T-cell (primary cell): Measurements from ENCODE around the gene CCL15. TPM values are rescaled to one million over a fixed set of nuclear protein-coding genes. Genes with fewer than 3 reads are reported as not detected.
"Not testable (repeated sequence)": the region's sequence is repeated elsewhere in the genome, so short reads cannot be mapped to it uniquely, and the experiment has no call there.

Source experiments
- ATAC-seq, 4 experiments: fragments of 200-7000 bp in 3 of 4; fragments of 150-1000 bp in 1 of 4; cut with Tn5 transposase; replicated peaks in 1 of 4; 1 replicate in 3 of 4; 2 replicates in 1 of 4; pipeline ENCODE4 v1.10.0; 2021; ENCODE audit warnings: moderate library complexity in 3 of 4, mild to moderate bottlenecking in 2 of 4, moderate number of reproducible peaks in 1 of 4
- CTCF ChIA-PET, 2 donors: fragments of 300-600 bp; sonication (Branson Sonifier 250); formaldehyde crosslinking; loops; one replicate each; lab custom pipeline; 2022; ENCODE audit warnings: antibody characterized with exemption in 2 of 2; lab: Charles Lee
- POLR2A ChIA-PET, 2 donors: fragments of 300-600 bp; sonication (Branson Sonifier 250); formaldehyde crosslinking; loops; one replicate each; lab custom pipeline; 2022; ENCODE audit warnings: antibody characterized with exemption in 2 of 2; lab: Charles Lee
- DNase-seq, 35 experiments: peaks; one replicate each; pipeline versions ENCODE4 v3.0.0 to v3.0.0-alpha.2; 2013 to 2023
- H3K27ac ChIP-seq: one replicate; pipeline ENCODE4 v1.5.1; 2013; ENCODE audit warnings: low read length
- H3K27me3 ChIP-seq, 2 experiments: replicated peaks in 1 of 2; 1 replicate in 1 of 2; 2 replicates in 1 of 2; pipeline versions ENCODE4 v1.6.1 to v1.7.0; 2013; ENCODE audit warnings: low read length in 1 of 2, mixed read lengths in 1 of 2; ENCODE audit not compliant: control insufficient read depth in 2 of 2, insufficient read depth in 2 of 2; ENCODE audit errors: extremely low read depth in 1 of 2
- H3K36me3 ChIP-seq, 2 donors: 1 replicate in 1 of 2; 2 replicates in 1 of 2; pipeline versions ENCODE4 v1.6.1 to v1.7.0; 2013; ENCODE audit warnings: low read length in 1 of 2; ENCODE audit not compliant: control insufficient read depth in 2 of 2, insufficient read depth in 1 of 2; ENCODE audit errors: extremely low read depth in 1 of 2
- H3K4me1 ChIP-seq, 2 experiments: 1 replicate in 1 of 2; 2 replicates in 1 of 2; pipeline versions ENCODE4 v1.6.1 to v1.7.0; 2013; ENCODE audit warnings: low read length in 2 of 2, mixed read lengths in 1 of 2; ENCODE audit not compliant: insufficient read depth in 2 of 2, control insufficient read depth in 1 of 2; ENCODE audit errors: extremely low read depth in 1 of 2
- H3K4me3 ChIP-seq, 2 donors: 1 replicate in 1 of 2; 2 replicates in 1 of 2; pipeline versions ENCODE4 v1.5.1 to v1.7.0; 2013; ENCODE audit warnings: mild to moderate bottlenecking in 2 of 2, low read length in 1 of 2, moderate library complexity in 1 of 2; ENCODE audit not compliant: control insufficient read depth in 1 of 2; ENCODE audit errors: extremely low read depth in 1 of 2
- H3K9me3 ChIP-seq: 2 replicates; pipeline ENCODE4 v1.7.0; 2013
- H3K27ac Mint-ChIP-seq, 2 donors: one replicate each; pipeline ENCODE4 v1.8.0; 2020 to 2021; ENCODE audit warnings: mild to moderate bottlenecking in 2 of 2, mixed read lengths in 2 of 2
- H3K27me3 Mint-ChIP-seq, 2 donors: one replicate each; pipeline ENCODE4 v1.8.0; 2021 to 2022; ENCODE audit warnings: mixed read lengths in 2 of 2
- H3K36me3 Mint-ChIP-seq: one replicate; pipeline ENCODE4 v1.8.0; 2021; ENCODE audit warnings: mixed read lengths
- H3K4me1 Mint-ChIP-seq, 3 donors: one replicate each; pipeline ENCODE4 v1.8.0; 2020 to 2022; ENCODE audit warnings: mixed read lengths in 3 of 3, mild to moderate bottlenecking in 1 of 3
- H3K4me3 Mint-ChIP-seq, 3 donors: one replicate each; pipeline ENCODE4 v1.8.0; 2020 to 2022; ENCODE audit warnings: mild to moderate bottlenecking in 3 of 3, mixed read lengths in 3 of 3, moderate library complexity in 3 of 3
- H3K9me3 Mint-ChIP-seq, 3 donors: one replicate each; pipeline ENCODE4 v1.8.0; 2020 to 2022; ENCODE audit warnings: mixed read lengths in 3 of 3
- WGBS: methylation state at CpG from one replicate; pipeline ENCODE4 v1.1.5; 2013; ENCODE audit warnings: missing lambda C conversion rate; ENCODE audit not compliant: insufficient coverage; 5-methylcytosine and 5-hydroxymethylcytosine counted together
- total RNA-seq, 35 experiments: library from RNA in 6 of 35; stranded (reverse) in 6 of 35; fragments of 120-200 nt in 1 of 35; gene quantifications; one replicate each; pipeline versions ENCODE4 v1.2.1 to v1.2.4 and lab custom pipeline; 2013 to 2026

Gene CCL15
- total RNA-seq, 5 donors from 2014 or later (not counting 1 experiment from before 2014, with no cell fraction given): not detected

- Mint-ChIP-seq H3K9me3 (no peaks in the 10 kb centered on the region), H3K27me3 (peaks cover 0 to 7% of the 10 kb centered on the region in 2 donors), H3K27ac (no peak overlapping the region), H3K36me3 (no peaks in the 10 kb centered on the region), H3K4me1 (peaks cover 7 to 14% (median 9%) of the 10 kb centered on the region in 3 donors), H3K4me3 (no peak overlapping the region)
- H3K36me3 ChIP-seq: no peaks in the 10 kb centered on the region
- peaks cover 0 to 6% of the 10 kb centered on the region in 2 experiments for H3K27me3 ChIP-seq
- H3K27ac ChIP-seq: no peak overlapping the region
- no peak for ATAC-seq
- DNase-seq: no peak
- 89% methylated on average over 1 of the region's 6 CpGs for WGBS
- POLR2A ChIA-PET: no interaction called here
- CTCF ChIA-PET: no interaction called here
- no peak overlapping the region for H3K4me3 ChIP-seq
- peaks cover 0 to 2% of the 10 kb centered on the region in 2 experiments for H3K4me1 ChIP-seq
- H3K9me3 ChIP-seq: no peaks in the 10 kb centered on the region
Observed at GRCh38 chr17:36000732-36001109, 632 bp downstream of the CCL15 start.

GRCh38 chr17:35998756-35999155 is 2.6 kb downstream of the CCL15 start:
- DNase-seq (no peak), ATAC-seq (no peak)
- 80% methylated on average over 1 of the region's 1 CpG for WGBS
- Histone ChIP-seq H3K4me1 (no peaks in the 10 kb centered on the region), H3K36me3 (no peaks in the 10 kb centered on the region), H3K4me3 (no peak overlapping the region), H3K27me3 (peaks cover 0 to 6% of the 10 kb centered on the region in 2 experiments), H3K9me3 (no peaks in the 10 kb centered on the region), H3K27ac (no peak overlapping the region)
- no peaks in the 10 kb centered on the region for H3K36me3 Mint-ChIP-seq
- no peaks in the 10 kb centered on the region for H3K9me3 Mint-ChIP-seq
- no peak overlapping the region for H3K4me3 Mint-ChIP-seq
- CTCF ChIA-PET: no interaction called here
- POLR2A ChIA-PET: no interaction called here
- H3K4me1 Mint-ChIP-seq: peaks cover 0 to 4% (median 0%) of the 10 kb centered on the region in 3 donors
- peaks cover under 1 to 7% of the 10 kb centered on the region in 2 donors for H3K27me3 Mint-ChIP-seq
- no peak overlapping the region for H3K27ac Mint-ChIP-seq

DNA sequence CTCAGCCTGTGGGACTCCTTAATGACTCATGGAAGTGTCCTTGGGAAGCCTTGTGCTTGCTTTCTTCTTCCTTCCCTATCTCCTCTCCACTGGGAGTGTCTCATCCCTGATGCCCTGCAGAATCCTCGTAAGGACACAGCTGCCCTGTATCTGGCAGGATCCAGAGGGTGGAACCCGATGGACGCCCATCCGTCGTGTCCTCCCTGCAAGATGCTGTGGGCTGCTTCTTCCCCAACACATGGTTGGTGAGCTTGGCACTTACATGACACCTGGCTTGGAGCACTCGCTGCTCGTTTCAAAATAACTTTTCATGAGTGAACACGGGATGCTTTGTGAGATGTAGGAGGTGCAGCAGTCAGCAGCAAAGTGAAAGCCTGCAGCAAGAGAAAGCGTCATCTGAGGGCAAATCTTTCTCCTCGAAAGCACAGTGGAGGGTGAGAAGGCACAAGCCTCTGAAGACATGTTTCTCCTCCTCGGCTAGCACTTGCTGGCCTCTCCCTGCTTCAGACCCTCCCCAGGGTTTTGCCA is 3.3 kb downstream of the CCL15 start:
- no peak for ATAC-seq
- Histone ChIP-seq H3K4me3 (no peak overlapping the region), H3K9me3 (no peaks in the 10 kb centered on the region), H3K27me3 (peaks cover 0 to 6% of the 10 kb centered on the region in 2 experiments), H3K4me1 (no peaks in the 10 kb centered on the region), H3K36me3 (no peaks in the 10 kb centered on the region), H3K27ac (no peak overlapping the region)
- Mint-ChIP-seq H3K27ac (no peak overlapping the region), H3K36me3 (no peaks in the 10 kb centered on the region), H3K27me3 (peaks cover 4 to 8% of the 10 kb centered on the region in 2 donors), H3K9me3 (no peaks in the 10 kb centered on the region), H3K4me3 (no peak overlapping the region), H3K4me1 (peaks cover 0 to 4% (median 0%) of the 10 kb centered on the region in 3 donors)
- ChIA-PET CTCF (no interaction called here), POLR2A (no interaction called here)
- DNase-seq: no peak
- WGBS: 78% methylated on average over 11 of the region's 11 CpGs

DNA sequence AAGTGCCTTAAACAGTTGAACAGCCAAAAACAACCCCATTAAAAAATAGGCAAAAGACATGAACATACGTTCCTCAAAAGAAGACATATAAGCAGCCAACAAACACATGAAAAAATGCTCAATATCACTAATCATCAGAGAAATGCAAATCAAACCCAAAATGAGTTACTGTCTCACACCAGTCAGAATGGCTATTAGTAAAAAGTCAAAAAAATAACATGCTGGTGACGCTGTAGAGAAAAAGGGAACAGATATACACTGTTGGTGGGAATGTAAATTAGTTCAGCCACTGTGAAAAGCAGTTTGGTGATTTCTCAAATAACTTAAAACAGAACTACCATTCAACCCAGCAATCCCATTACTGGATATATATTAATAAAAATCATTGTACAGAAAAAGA is 6.0 kb downstream of the CCL15 start:
- H3K36me3 ChIP-seq, H3K27ac Mint-ChIP-seq, H3K4me3 ChIP-seq, POLR2A ChIA-PET, ATAC-seq, H3K9me3 Mint-ChIP-seq, H3K4me1 Mint-ChIP-seq, H3K36me3 Mint-ChIP-seq, H3K9me3 ChIP-seq, H3K27ac ChIP-seq, H3K4me1 ChIP-seq, DNase-seq, H3K4me3 Mint-ChIP-seq: not testable (repeated sequence)
- CTCF ChIA-PET: interaction anchor here in 1 of 2 donors (0.7 kb wide), 1 partner anchor 153 kb away, joined by 3 read pairs; no protein-coding TSS in a partner anchor
- H3K27me3 ChIP-seq: peaks cover 0 to 12% of the 10 kb centered on the region in 2 experiments
- no CpG with 5 or more reads among the region's 2 CpGs for WGBS
- H3K27me3 Mint-ChIP-seq: peaks cover 13 to 19% of the 10 kb centered on the region in 2 donors

- H3K4me3 Mint-ChIP-seq: no peak overlapping the region
- DNase-seq (no peak), ATAC-seq (no peak)
- CTCF ChIA-PET: no interaction called here
- peaks cover 0 to 6% (median 5%) of the 10 kb centered on the region in 3 donors for H3K9me3 Mint-ChIP-seq
- POLR2A ChIA-PET: no interaction called here
- H3K27me3 Mint-ChIP-seq: peaks cover 12 to 16% of the 10 kb centered on the region in 2 donors
- peaks cover 3% of the 10 kb centered on the region for H3K36me3 Mint-ChIP-seq
- no peaks in the 10 kb centered on the region for H3K4me1 ChIP-seq
- no peak overlapping the region for H3K4me3 ChIP-seq
- no peaks in the 10 kb centered on the region for H3K4me1 Mint-ChIP-seq
- no peaks in the 10 kb centered on the region for H3K9me3 ChIP-seq
- H3K27me3 ChIP-seq: peaks cover 0 to 6% of the 10 kb centered on the region in 2 experiments
- H3K27ac ChIP-seq: no peak overlapping the region
- no peaks in the 10 kb centered on the region for H3K36me3 ChIP-seq
- 75% methylated on average over 1 of the region's 2 CpGs for WGBS
- no peak overlapping the region for H3K27ac Mint-ChIP-seq
Observed at GRCh38 chr17:35991075-35991474, 10.3 kb downstream of the CCL15 start.

DNA sequence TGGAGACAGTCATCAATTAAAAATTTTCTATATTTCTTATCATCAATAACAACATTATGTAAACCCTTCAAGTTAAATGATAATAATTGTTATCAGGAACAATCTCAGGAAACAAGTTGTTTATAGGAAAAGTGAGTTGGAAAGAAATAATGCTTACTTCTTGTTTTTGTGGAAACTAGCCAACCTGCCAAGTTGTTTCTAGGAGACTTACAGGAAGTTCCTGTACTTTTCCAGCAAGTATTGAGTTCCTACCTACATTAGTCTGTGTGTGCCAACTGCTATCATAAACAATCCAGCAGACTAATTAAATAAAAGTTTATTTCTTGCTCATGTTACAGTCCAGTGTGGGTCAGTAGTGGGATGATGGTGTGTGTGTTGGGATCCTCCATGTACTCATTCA is 13.2 kb downstream of the CCL15 start:
- Mint-ChIP-seq H3K36me3 (peaks cover 3% of the 10 kb centered on the region), H3K9me3 (peaks cover 0 to 6% (median 5%) of the 10 kb centered on the region in 3 donors), H3K4me3 (no peak overlapping the region), H3K27me3 (peaks cover 12 to 17% of the 10 kb centered on the region in 2 donors), H3K27ac (no peak overlapping the region), H3K4me1 (no peaks in the 10 kb centered on the region)
- Histone ChIP-seq H3K4me3 (no peak overlapping the region), H3K9me3 (no peaks in the 10 kb centered on the region), H3K27ac (no peak overlapping the region), H3K36me3 (no peaks in the 10 kb centered on the region), H3K4me1 (no peaks in the 10 kb centered on the region), H3K27me3 (peaks cover 0 to 16% of the 10 kb centered on the region in 2 experiments)
- CTCF ChIA-PET: interaction anchor here in 1 of 2 donors (0.6 kb wide), 1 partner anchor 469 kb away, joined by 3 read pairs; no protein-coding TSS in a partner anchor
- POLR2A ChIA-PET: no interaction called here
- ATAC-seq (no peak), DNase-seq (no peak)
